K562 (cell line): ENCODE results near the gene USP48. TPM values are rescaled to one million over a fixed set of nuclear protein-coding genes. Genes with fewer than 3 reads are reported as not detected.

Experiments used
- E4F1 ChIP-seq: fragments of 250-450 bp; sonication (Bioruptor Pico); IDR thresholded peaks from 2 replicates; pipeline ENCODE4 v1.5.0; 2021; ENCODE audit warnings: mild to moderate bottlenecking, borderline replicate concordance
- ELK3 ChIP-seq: fragments of 450-650 bp; formaldehyde crosslinking; IDR thresholded peaks from 2 replicates; pipeline ENCODE4 v1.4.0; 2020; ENCODE audit warnings: mild to moderate bottlenecking
- FOXO4 ChIP-seq: fragments of 450-650 bp; formaldehyde crosslinking; IDR thresholded peaks from 2 replicates; pipeline ENCODE4 v1.4.0; 2020; ENCODE audit warnings: mild to moderate bottlenecking, moderate library complexity
- FUS ChIP-seq: fragments of 200-400 bp; formaldehyde crosslinking; optimal IDR thresholded peaks from 2 replicates; pipeline ENCODE3; 2017; ENCODE audit warnings: low read depth, low read length
- GTF2E2 ChIP-seq: fragments of 200-800 bp; sonication (Bioruptor generic); IDR thresholded peaks from 2 replicates; pipeline ENCODE4 v1.6.1; 2016; ENCODE audit warnings: missing genetic modification characterization, missing compliant biosample characterization
- HNRNPK ChIP-seq: fragments of 200-400 bp; formaldehyde crosslinking; IDR thresholded peaks from one replicate; pipeline ENCODE4 v1.6.1; 2018; ENCODE audit warnings: mild to moderate bottlenecking, low read depth, low read length; ENCODE audit not compliant: poor library complexity, severe bottlenecking
- IRF9 ChIP-seq: fragments of 450-650 bp; IDR thresholded peaks from 2 replicates; pipeline ENCODE4 v1.6.1; 2016; ENCODE audit warnings: missing biosample characterization, missing genetic modification characterization
- NEUROD1 ChIP-seq: fragments of 150-350 bp; IDR thresholded peaks from 2 replicates; pipeline ENCODE4 v1.6.1; 2014; ENCODE audit warnings: borderline replicate concordance, low read length, low read depth; ENCODE audit not compliant: partially characterized antibody
- NUFIP1 ChIP-seq: fragments of 450-650 bp; IDR thresholded peaks from 2 replicates; pipeline ENCODE4 v1.6.1; 2018; ENCODE audit not compliant: partially characterized antibody
- POLR2A ChIP-seq: fragments of 450-650 bp; conservative IDR thresholded peaks from 2 replicates; pipeline ENCODE4 v1.6.1; 2016
- PTRF ChIP-seq: fragments of 450-650 bp; IDR thresholded peaks from 2 replicates; pipeline ENCODE4 v1.6.1; 2016; ENCODE audit warnings: mild to moderate bottlenecking, missing genetic modification characterization, missing compliant biosample characterization
- RFX5 ChIP-seq: IDR thresholded peaks from 2 replicates; pipeline ENCODE4 v1.6.1; 2011; ENCODE audit warnings: low read depth, mild to moderate bottlenecking, improper control_type of control experiment, low read length
- RNF2 ChIP-seq: sonication (generic); IDR thresholded peaks from 2 replicates; pipeline ENCODE4 v1.6.1; 2016
- SIN3B ChIP-seq: fragments of 450-650 bp; IDR thresholded peaks from 2 replicates; pipeline ENCODE4 v1.6.1; 2017; ENCODE audit warnings: low read depth, mild to moderate bottlenecking, moderate library complexity
- ZNF232 ChIP-seq: sonication (generic); formaldehyde crosslinking; IDR thresholded peaks from 2 replicates; pipeline ENCODE4 v1.8.0; 2022; ENCODE audit warnings: mild to moderate bottlenecking, missing genetic modification reagents
- ZNF740 ChIP-seq, 3 experiments: fragments of 200-800 bp in 1 of 3; sonication (Bioruptor generic) in 1 of 3; sonication (generic) in 1 of 3; formaldehyde crosslinking in 1 of 3; IDR thresholded peaks; 2 replicates each; pipeline versions ENCODE4 v1.6.1 to v1.8.0; 2016 to 2022; ENCODE audit warnings: mild to moderate bottlenecking in 2 of 3, missing compliant biosample characterization in 2 of 3, missing genetic modification characterization in 2 of 3, missing genetic modification reagents in 1 of 3
- ZNF76 ChIP-seq: fragments of 250-450 bp; sonication (Bioruptor Pico); IDR thresholded peaks from 2 replicates; pipeline ENCODE4 v1.4.0; 2020; ENCODE audit warnings: mild to moderate bottlenecking, moderate library complexity, borderline replicate concordance
- polyA plus RNA-seq, 8 experiments: library from polyadenylated mRNA; depleted of rRNA in 4 of 8; stranded (reverse) in 5 of 8; unstranded in 3 of 8; fragments of >200 nt; fragmentation: Nextera tagmentation in 2 of 8; fragmentation: Illumina TruSeq in 1 of 8; extraction: Ambion mirVana in 2 of 8; extraction: Trizol in 1 of 8; gene quantifications; 2 replicates each; pipeline versions ENCODE4 v1.2.1 to v1.2.3, GENCODE V29; 2011 to 2014; ENCODE audit warnings: inconsistent platforms in 1 of 8, missing spikeins in 1 of 8
- total RNA-seq, 7 experiments: library from RNA; depleted of rRNA in 6 of 7; stranded (reverse); fragments of >200 nt in 6 of 7; fragmentation: Illumina TruSeq in 2 of 7; extraction: Trizol in 2 of 7; gene quantifications; 2 replicates each; pipeline versions ENCODE4 v1.2.1 to v1.2.3, GENCODE V29; 2011 to 2021; ENCODE audit warnings: low replicate concordance in 1 of 7
- TF ChIP-seq, protein P1 (sequence below): fragments of 450-650 bp; IDR thresholded peaks from 2 replicates; pipeline ENCODE4 v1.6.1; 2017; ENCODE audit warnings: mild to moderate bottlenecking, moderate library complexity

USP48 gene
- total and polyA plus RNA-seq, 9 of the 15 experiments (the other 6 are each of a cell fraction or from before 2014, with no cell fraction given), result 23.3 to 123 (median 106) TPM

- TF ChIP-seq ELK3 (CRISPR knock-in tag) (0 out of 2 replicates have a peak, but pooled peaks have one; percentile 37), ZNF232 (CRISPR knock-in tag) (no peak), HNRNPK (no peak), RNF2 (peak; percentile 68; the same call in 1 of the 2 replicates), E4F1 (CRISPR knock-in tag) (no peak; the same call in 1 of the 2 replicates), SIN3B (no peak), IRF9 (no peak; the same call in 1 of the 2 replicates), POLR2A (0 out of 2 replicates have a peak, but pooled peaks have one; percentile 8), NEUROD1 (no peak), PTRF (tag) (no peak), ZNF740 (CRISPR knock-in tag; IDR thresholded peaks at IDR 0.05) (no peak), ZNF740 (tag; IDR thresholded peaks at IDR 0.05) (no peak), RFX5 (peak; percentile 3; the same call in 1 of the 2 replicates), NUFIP1 (no peak), GTF2E2 (peak; percentile 22; the same call in 1 of the 2 replicates), FOXO4 (no peak), ZNF76 (CRISPR knock-in tag) (no peak), FUS (no peak)
- TF ChIP-seq, protein P1, sequence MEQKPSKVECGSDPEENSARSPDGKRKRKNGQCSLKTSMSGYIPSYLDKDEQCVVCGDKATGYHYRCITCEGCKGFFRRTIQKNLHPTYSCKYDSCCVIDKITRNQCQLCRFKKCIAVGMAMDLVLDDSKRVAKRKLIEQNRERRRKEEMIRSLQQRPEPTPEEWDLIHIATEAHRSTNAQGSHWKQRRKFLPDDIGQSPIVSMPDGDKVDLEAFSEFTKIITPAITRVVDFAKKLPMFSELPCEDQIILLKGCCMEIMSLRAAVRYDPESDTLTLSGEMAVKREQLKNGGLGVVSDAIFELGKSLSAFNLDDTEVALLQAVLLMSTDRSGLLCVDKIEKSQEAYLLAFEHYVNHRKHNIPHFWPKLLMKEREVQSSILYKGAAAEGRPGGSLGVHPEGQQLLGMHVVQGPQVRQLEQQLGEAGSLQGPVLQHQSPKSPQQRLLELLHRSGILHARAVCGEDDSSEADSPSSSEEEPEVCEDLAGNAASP, result no peak
Measured at GRCh38 chr1:21783679-21784603, 992 bp upstream of the USP48 start (continued).
